RCC 7860 (cell line): ENCODE results near the gene TNRC6A.
"Not testable (repeated sequence)": the region's sequence is repeated elsewhere in the genome, so short reads cannot be mapped to it uniquely, and the experiment has no call there.

Experiments
- DNase-seq: peaks from one replicate; pipeline ENCODE4 v3.0.0-alpha.2; 2015; ENCODE audit warnings: low spot score
- FAIRE-seq: peaks from 2 replicates; lab custom pipeline; 2012; peaks lifted over from hg19 to GRCh38; lab: Jason Lieb, UNC

The TNRC6A gene

DNA sequence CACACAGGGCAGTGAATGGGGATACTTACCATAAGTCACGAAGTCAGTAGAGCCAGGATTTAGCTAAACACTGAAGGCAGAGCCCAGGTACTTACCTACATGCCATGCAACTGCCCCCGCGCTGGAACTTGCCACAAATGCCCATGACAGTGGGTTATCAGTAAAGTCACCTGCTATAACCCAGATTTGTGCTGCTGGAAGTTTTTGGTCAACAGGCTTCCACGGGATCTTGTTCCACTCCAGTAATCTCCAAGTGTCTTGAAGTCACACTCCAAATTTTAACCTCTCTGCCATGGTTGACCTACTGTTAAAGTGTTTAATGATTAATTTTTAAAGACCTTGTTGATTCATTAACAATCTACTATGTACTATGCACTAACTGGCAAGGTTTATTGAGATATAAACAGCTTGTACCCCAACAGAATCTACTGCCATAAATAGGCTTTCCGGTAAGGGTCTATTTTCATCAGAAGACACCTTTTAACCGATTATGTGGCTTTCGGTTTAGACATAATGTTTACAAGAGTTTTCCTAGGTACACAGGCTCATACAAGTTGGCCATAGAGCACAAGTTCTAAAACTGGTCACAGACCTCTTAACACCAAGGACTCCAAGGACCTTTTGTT, 110.0 kb downstream of the TNRC6A start:
- peak; percentile 27 for DNase-seq
- peak; percentile 70 for FAIRE-seq

DNA sequence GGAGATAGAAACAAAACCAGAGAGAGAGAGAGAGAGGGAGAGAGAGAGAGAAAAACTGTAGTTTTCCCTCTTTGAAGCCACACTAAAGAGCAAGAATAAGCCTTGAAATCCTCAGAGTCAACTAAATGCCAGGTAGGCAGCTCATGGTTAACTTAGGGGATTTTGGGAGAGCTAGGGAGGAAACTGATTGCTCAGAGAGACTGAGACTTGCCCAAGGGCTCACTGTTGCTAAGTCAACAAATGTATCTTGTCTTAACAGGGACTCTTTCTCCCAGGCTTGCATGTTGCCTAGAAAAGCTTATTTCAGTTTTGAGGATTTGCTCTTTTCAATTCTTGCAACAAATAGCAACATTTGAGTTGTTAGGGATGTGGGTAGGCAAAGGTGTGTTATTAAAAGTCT, 111.8 kb downstream of the TNRC6A start:
- no peak for FAIRE-seq
- no peak for DNase-seq

DNA sequence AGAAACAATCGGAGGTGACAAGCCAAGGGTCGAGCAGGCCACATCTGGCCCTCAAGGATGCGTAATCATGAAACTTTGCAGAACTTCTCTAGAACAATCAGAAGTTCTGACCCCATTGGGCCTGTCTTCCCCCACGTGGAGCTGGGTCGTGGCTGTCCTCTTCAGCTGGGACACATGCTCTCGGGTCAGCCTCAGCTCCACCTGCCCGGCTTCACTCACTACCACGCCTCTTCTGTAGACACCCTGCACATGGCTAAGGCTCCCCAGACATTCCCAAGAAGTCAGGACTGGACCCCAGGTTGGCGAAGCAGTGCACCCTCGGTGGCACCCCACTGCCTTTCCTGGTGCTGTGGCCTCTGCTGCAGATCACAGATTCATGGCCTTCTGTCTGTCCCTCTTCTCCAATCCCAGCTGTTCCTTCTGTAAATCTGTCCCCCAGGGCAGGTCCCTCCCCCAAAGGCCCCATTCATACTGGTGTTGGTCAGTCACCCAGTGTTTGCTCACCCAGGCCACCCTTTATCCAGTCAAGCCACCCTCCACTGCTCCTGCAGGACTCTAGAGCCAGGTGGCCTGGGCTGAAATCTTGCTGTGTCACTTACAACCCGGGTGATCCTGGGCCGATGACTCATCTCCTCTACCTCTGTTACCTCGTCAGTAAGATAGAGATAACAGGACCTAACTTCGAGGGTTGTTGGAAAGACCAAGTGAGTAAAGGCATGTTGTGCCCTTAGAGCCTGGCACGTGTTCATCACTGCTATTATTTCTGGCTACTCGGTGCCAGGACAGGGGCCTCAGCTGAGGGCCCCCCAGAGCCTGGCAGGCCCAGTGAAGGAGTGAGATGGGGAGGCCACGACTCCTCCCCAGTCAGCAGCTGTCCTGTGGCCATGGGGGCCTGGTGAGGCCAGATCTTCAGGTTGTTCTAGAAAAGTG, 114.9 kb downstream of the TNRC6A start:
- DNase-seq = peak; percentile 80
- peak; percentile 78 for FAIRE-seq

GRCh38 chr16:24845031-24845365, 115.5 kb downstream of the TNRC6A start:
- not testable (repeated sequence) for DNase-seq, FAIRE-seq

DNA sequence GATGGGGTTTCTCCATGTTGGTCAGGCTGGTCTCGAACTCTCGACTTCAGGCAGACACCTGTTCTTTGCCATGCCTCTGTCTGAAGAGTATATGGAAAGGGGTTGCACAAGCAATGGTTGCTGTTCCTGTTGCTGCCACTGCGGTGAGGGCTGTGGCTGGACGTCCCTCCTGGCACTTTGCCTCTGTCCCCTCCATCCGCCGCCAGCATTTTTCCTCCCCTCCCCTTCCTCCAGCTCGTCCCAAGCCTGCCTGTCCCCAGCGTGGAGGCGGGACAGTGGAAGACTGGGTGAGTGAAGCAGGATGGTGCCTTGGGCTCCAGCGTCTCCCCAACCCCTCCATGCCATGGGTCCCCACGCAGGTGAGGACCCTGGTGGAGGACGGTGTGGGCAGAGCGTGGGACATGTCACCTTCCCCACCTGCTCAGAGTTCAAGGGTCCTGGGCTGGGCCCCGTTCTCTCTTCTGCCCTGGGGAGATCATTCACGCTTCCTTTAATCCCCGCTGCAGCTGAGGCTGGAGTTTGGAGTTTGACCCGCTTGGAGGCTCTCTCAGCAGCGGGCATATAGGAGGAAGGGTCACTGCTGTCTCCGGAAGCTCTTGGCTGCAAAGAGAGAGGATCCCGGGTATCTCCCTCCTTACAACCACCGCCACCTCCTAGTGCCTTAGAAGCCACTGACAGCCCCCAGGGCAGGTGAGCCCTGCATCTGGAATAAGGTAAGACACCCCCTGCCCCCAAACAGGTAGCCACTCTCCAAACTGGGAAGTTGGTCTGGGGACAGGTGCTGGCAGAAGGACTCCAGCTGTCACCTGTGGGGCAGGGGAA, 116.5 kb downstream of the TNRC6A start, which contains the start of gene SLC5A11:
Gene SLC5A11, plus strand, starts transcription at position 238 of the 822 bp plus-strand sequence. CDS start 12,681 bp downstream, outside the sequence.
- no peak for FAIRE-seq
- no peak for DNase-seq

DNA sequence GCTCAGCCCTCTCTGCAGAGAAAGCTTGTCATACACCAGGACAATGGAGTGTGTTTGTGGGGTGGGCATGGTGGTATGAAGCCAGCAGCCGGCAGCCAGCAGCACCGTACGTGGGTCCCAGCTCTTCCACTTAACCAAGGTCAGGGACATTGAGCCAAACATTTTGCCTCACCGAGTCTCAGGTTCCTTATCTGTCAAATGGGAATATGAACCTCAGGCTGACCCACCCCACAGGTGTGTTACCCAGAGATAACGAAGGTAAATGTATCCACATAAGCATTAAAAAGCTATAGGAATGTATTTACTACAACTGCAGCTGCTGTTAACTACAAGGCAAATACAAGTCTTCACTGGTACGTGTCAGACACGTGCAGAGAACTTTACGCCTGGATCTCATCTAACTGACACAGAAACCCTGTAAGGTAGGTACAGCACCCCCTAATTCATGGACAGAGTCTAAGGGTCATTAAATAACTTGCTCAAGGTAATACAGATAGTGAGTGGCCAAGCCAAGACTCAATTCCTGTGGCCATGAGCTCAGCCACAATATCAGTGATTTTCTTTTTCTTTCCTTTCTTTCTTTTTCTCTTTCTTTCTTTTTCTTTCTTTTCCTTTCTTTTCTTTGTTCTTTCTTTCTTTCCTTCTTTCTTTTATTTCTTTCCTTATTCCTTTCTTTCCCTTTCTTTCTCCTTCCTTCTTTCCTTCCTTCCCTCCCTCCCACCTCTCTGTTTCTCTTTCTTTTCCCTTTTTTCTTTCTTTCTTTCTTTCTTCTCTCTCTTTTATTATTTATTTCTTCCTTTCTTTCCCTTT, 117.3 kb downstream of the TNRC6A start:
- no peak for DNase-seq
- FAIRE-seq = no peak

DNA sequence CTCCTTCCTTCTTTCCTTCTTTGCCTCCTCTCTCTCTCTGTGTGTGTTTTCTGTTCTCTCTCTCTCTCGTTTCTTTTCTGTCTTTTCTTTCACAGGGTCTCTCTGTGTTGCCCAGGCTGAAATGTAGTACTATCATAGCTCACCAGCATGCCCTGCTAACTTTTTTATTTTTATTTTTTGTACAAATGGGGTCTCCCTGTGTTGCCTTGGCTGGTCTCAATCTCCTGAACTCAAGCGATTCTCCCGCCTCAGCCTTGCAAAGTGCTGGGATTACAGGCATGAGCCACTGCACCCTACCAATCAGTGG, 117.9 kb downstream of the TNRC6A start:
- no peak for FAIRE-seq
- no peak for DNase-seq

DNA sequence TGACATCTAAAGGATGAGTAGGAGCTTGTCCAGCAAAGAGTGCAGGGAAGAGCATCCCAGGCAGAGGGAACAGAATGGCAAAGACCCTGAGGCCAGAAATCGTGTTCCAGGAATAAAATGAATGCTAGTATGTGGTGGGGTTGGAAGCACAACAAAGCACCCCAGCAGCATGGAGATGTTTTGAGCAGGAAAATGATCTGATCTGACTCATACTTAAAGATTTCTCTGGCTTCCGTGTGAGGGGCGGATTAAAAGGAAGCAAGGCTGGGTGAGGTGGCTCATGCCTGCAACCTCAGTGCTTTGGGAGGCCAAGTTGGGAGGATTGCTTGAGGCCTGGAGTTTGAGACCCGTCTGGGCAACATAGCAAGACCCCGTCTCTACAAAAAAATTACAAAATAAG, 118.6 kb downstream of the TNRC6A start:
- FAIRE-seq (no peak), DNase-seq (peak; percentile 39)

DNA sequence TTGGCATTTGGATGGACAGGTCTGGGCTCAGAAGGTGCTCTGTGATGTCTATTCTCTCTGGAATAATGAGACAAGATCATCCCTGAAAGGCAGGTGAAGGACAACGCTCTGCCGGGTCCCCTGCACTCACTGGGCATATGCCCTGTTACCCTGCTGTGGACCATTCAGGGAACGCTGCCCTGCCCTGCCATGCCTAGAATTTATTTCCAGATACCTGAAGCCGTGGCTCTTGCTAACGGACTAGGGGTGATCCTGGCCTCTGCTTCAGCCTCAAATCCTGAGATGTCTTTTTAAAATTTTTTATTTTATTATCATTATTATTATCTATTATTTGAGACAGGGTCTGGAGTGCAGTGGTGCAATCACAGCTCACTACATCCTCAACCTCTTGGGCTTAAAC, 120.2 kb downstream of the TNRC6A start:
- FAIRE-seq (no peak), DNase-seq (no peak)

- peak; percentile 69 for DNase-seq
- FAIRE-seq = peak; percentile 82
Observed at GRCh38 chr16:24850289-24850938, 121.0 kb downstream of the TNRC6A start.

- no peak for FAIRE-seq
Observed at GRCh38 chr16:24851700-24852099, 122.2 kb downstream of the TNRC6A start.

DNA sequence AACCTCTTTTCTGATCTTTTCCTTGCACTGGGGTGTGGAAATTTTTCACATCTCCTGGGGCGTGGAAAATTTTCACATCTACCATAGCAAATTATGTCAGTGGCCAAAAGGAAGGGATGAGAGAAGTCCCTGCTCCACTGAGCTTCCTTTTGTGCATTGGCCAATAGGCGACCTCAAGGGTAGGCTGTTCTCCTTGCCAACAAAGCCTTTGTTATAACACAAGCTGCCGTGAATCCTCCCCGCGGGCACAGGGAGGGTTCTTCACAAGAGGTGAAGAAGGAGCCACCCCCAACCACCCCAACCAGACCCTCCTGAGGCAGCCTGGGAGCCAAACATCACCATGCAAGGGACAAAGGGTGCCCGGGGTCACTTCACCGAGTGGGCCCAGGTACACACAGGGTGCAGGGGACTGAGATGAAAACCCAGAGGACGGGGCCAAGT, 122.8 kb downstream of the TNRC6A start:
- DNase-seq (no peak), FAIRE-seq (no peak)

More at GRCh38 chr16:24851700-24852099, 122.2 kb downstream of the TNRC6A start:
- DNase-seq = peak; percentile 22

DNA sequence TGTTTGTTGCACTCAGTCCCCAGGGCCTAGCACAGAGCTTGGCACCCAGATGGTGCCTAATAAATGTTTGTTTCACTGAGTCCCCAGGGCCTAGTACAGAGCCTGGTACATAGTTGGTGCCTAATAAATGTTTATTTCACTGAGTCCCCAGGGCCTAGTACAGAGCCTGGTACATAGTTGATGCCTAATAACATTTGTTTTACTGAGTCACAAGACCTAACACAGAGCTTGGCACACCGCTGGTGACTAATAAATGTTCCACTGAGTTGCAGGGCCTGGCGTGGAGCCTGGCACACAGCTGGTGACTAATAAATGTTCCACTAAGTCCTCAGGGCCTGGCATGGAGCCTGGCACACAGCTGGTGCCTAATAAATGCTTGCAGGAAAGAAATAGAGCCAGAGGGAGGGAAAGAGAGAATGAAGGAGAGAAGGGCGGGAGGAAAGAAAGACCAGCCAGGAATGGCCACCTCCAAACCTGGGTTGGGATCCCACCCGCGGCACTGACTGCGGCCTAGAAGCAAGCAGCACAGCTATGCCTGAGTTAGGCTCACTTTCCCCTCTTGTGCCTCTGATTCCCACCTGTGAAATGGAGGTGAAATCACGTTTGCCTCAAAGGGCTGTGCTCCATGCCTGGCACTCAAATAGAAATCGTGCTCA, 123.8 kb downstream of the TNRC6A start:
- no peak for FAIRE-seq
- no peak for DNase-seq

- FAIRE-seq = no peak
Observed at GRCh38 chr16:24853830-24854229, 124.4 kb downstream of the TNRC6A start.

DNA sequence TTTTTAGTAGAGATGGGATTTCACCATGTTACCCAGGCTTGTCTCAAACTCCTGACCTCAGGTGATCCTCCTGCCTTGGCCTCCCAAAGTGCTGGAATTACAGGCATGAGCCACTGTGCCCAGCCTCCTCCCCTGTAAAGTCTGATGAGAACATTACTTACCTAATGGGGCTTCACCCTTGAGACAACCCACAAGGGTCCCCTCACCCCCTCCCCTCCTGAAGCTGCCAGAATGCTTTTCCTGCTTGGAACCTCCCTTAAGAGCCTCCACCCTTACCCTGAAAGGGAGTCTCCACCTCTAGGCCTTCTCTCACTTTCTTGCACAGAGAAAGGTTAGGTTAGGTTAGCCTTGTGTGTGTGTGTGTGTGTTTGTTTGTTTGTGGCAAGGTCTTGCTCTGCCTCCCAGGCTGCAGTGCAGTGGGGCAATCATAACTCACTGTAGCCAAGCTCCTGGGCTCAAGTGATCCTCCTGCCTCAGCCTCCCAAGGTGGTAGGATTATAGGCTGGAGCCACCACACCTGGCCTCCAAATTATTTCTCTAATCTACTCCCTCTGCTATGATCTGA, 125.2 kb downstream of the TNRC6A start:
- DNase-seq (no peak), FAIRE-seq (no peak)

More at GRCh38 chr16:24853830-24854229, 124.4 kb downstream of the TNRC6A start:
- no peak for DNase-seq

- no peak for DNase-seq
- FAIRE-seq = no peak
Observed at GRCh38 chr16:24855678-24856077, 126.2 kb downstream of the TNRC6A start.

DNA sequence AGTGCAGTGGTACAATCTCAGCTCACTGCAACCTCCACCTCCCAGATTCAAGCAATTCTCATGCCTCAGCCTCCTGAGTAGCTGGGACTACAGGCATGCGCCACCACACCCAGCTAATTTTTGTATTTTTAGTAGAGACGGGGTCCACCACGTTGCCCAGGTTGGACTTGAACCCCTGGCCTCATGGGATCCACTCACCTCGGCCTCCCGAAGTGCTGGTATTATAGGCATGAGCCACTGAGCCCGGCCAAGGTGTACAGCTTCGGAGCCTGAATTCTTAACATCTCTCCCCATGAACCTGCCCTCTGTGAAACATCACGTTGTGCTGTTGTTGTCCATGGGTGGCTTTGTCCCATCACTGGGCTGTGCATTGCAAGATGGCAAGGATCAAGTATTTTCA, 127.4 kb downstream of the TNRC6A start:
- not testable (repeated sequence) for DNase-seq, FAIRE-seq

- FAIRE-seq (no peak), DNase-seq (peak; percentile 19)
Observed at GRCh38 chr16:24858219-24859041, 129.0 kb downstream of the TNRC6A start.
